AG09319 (cell line): ENCODE measurements around the gene BCAS1.

Source experiments
- DNase-seq: peaks from one replicate; pipeline ENCODE4 v3.0.0-alpha.2; 2010; ENCODE audit warnings: low read depth; ENCODE audit errors: extremely low read depth
- CTCF ChIP-seq: IDR thresholded peaks from 2 replicates; pipeline ENCODE4 v1.5.1; 2011; ENCODE audit warnings: low read depth, mild to moderate bottlenecking, inconsistent platforms, low read length, moderate library complexity

The BCAS1 gene

GRCh38 chr20:53914091-53914780 is 156.2 kb downstream of the BCAS1 start:
- DNase-seq, result no peak
- no peak for TF ChIP-seq CTCF

GRCh38 chr20:53911301-53911700 is 159.1 kb downstream of the BCAS1 start:
- no peak for TF ChIP-seq CTCF

GRCh38 chr20:53910351-53911002 is 159.9 kb downstream of the BCAS1 start:
- no peak for DNase-seq
- TF ChIP-seq CTCF, result no peak

More at GRCh38 chr20:53911301-53911700, 159.1 kb downstream of the BCAS1 start:
- DNase-seq, result no peak

- TF ChIP-seq CTCF, result no peak
- DNase-seq, result no peak
Observed at GRCh38 chr20:53907968-53908751, 162.2 kb downstream of the BCAS1 start.

GRCh38 chr20:53905820-53906191 is 164.6 kb downstream of the BCAS1 start:
- TF ChIP-seq CTCF, result no peak
- no peak for DNase-seq

DNA sequence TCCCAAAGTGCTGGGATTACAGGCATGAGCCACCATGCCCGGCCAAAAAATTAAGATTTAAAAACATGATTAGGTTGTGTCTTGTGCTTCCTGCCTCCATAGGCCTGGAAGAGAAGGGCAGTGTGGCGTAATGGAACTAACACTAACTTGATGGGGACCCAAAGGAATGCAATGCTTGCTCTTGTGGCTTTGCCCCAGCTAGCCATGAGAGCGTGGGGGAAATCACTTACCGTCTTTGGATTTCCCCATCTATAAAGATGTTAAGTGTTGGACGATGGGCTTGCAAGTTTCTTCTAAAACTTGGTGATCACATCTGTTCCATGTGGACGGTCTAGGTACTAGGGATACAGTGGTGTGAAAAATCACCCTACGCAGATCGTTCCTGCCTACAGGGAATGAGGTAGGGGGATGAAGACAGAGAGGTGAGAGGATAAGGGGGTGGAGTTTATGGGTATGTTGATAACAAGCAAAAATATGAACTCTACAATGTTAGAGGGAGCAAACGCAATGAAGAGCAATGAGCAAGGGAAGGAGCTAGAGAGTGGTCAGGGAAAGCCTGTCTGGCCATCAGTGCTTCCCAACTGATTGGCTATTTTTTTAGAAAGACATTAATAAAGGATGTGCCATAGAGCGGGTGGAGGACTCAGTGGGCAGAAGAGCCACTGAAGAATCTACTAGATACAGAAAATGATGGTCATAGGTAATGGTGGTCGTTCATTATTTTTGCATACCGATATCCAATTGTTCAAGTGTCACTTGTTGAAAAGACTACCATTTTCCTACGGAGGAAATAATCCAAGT is 165.2 kb downstream of the BCAS1 start:
- TF ChIP-seq CTCF, result no peak
- no peak for DNase-seq
